K562 (cell line): ENCODE measurements around the gene CST3. TPM values are rescaled to one million over a fixed set of nuclear protein-coding genes. Genes with fewer than 3 reads are reported as not detected.

ENCODE experiments used
- ATAC-seq: fragments of 200-7000 bp; cut with Tn5 transposase; 3 replicates; pipeline ENCODE4 v1.9.1; 2020; ENCODE audit warnings: moderate library complexity
- BruUV-seq: library from RNA; stranded (reverse); fragments of 400-500 nt; replicated peaks from 2 replicates; lab custom pipeline; 2021; lab: Mats Ljungman, UMichigan
- CTCF ChIA-PET: fragments of 300-600 bp; formaldehyde crosslinking; extraction: SDS; loops from one replicate; lab custom pipeline; 2021; ENCODE audit warnings: low intra/inter-chr PET ratio; lab: Yijun Ruan, JAX
- POLR2A ChIA-PET: fragments of 300-600, 350-650 bp; sonication (Branson Sonifier 250); formaldehyde crosslinking; extraction: SDS; loops from one replicate; lab custom pipeline; 2021; ENCODE audit warnings: antibody characterized with exemption, inconsistent platforms; lab: Yijun Ruan, JAX
- DNase-seq, 4 experiments: peaks; one replicate each; pipeline versions ENCODE4 v3.0.0 to v3.0.0-alpha.2; 2011 to 2018; ENCODE audit warnings: low spot score in 3 of 4, mixed read lengths in 3 of 4; ENCODE audit errors: extremely low read depth in 1 of 4
- FAIRE-seq: peaks from 2 replicates; lab custom pipeline; 2011; peaks lifted over from hg19 to GRCh38; lab: Jason Lieb, UNC
- H2AFZ ChIP-seq: 2 replicates; pipeline ENCODE4 v1.6.0; 2011; ENCODE audit warnings: low read depth, low read length, control low read depth, inconsistent platforms
- H3K27ac ChIP-seq: fragments of 200-600 bp; 3 replicates; pipeline ENCODE4 v1.8.0; 2011; ENCODE audit warnings: low read depth, mild to moderate bottlenecking, control low read depth, inconsistent platforms, low read length, moderate library complexity, mixed read lengths; ENCODE audit errors: extremely low read depth
- H3K27me3 ChIP-seq, 2 experiments: fragments of 300-600 bp in 1 of 2; 2 replicates in 1 of 2; 3 replicates in 1 of 2; pipeline versions ENCODE4 v1.6.0 to v1.8.0; 2011; ENCODE audit warnings: inconsistent platforms in 2 of 2, low read length in 2 of 2, mild to moderate bottlenecking in 1 of 2, mixed read lengths in 1 of 2, moderate library complexity in 1 of 2; ENCODE audit not compliant: control insufficient read depth in 2 of 2, insufficient read depth in 2 of 2
- H3K36me3 ChIP-seq: fragments of 300-600 bp; 3 replicates; pipeline ENCODE4 v1.8.0; 2011; ENCODE audit warnings: mild to moderate bottlenecking, low read length, inconsistent platforms; ENCODE audit not compliant: control insufficient read depth, insufficient read depth
- H3K4me1 ChIP-seq, 2 experiments: fragments of 200-600 bp in 1 of 2; replicated peaks in 1 of 2; 2 replicates in 1 of 2; 3 replicates in 1 of 2; pipeline versions ENCODE4 v1.5.1 to v1.8.0; 2011; ENCODE audit warnings: inconsistent platforms in 2 of 2, low read length in 2 of 2, mild to moderate bottlenecking in 1 of 2, mixed read lengths in 1 of 2, moderate library complexity in 1 of 2; ENCODE audit not compliant: control insufficient read depth in 2 of 2, insufficient read depth in 2 of 2
- H3K4me2 ChIP-seq: 2 replicates; pipeline ENCODE4 v1.6.1; 2011; ENCODE audit warnings: low read length, control low read depth, inconsistent platforms, mixed read lengths; ENCODE audit not compliant: insufficient read depth
- H3K4me3 ChIP-seq: fragments of 200-600 bp; sonication (generic), shearing (Covaris generic); 2 replicates; pipeline ENCODE4 v1.5.1; 2016; ENCODE audit warnings: control low read depth, inconsistent platforms
- H3K79me2 ChIP-seq: fragments of 200-600 bp; 3 replicates; pipeline ENCODE4 v1.8.0; 2011; ENCODE audit warnings: low read length, inconsistent platforms; ENCODE audit not compliant: control insufficient read depth, insufficient read depth
- H3K9ac ChIP-seq, 2 experiments: 2 replicates each; pipeline versions ENCODE4 v1.6.0 to v1.6.1; 2011; ENCODE audit warnings: low read depth in 2 of 2, low read length in 2 of 2, control low read depth in 1 of 2, inconsistent platforms in 1 of 2, mild to moderate bottlenecking in 1 of 2, mixed read lengths in 1 of 2; ENCODE audit not compliant: insufficient read depth in 1 of 2
- H3K9me1 ChIP-seq: one replicate; pipeline ENCODE4 v1.6.0; 2011; ENCODE audit warnings: inconsistent platforms, mild to moderate bottlenecking, low read length, moderate library complexity; ENCODE audit not compliant: control insufficient read depth, insufficient read depth
- H3K9me3 ChIP-seq: replicated peaks from 2 replicates; pipeline ENCODE4 v1.5.1; 2011; ENCODE audit warnings: low read depth, low read length, inconsistent platforms; ENCODE audit not compliant: control insufficient read depth, insufficient read depth
- H4K20me1 ChIP-seq: replicated peaks from 2 replicates; pipeline ENCODE4 v1.6.1; 2011; ENCODE audit warnings: low read length, inconsistent platforms, mixed read lengths; ENCODE audit not compliant: control insufficient read depth, insufficient read depth
- MEF2D ChIP-seq: conservative IDR thresholded peaks from 2 replicates; pipeline ENCODE4 v1.6.1; 2016; ENCODE audit warnings: low read depth, missing genetic modification characterization, missing compliant biosample characterization
- RBM15 ChIP-seq: fragments of 200-400 bp; formaldehyde crosslinking; IDR thresholded peaks from 2 replicates; pipeline ENCODE4 v1.6.1; 2018; ENCODE audit warnings: mild to moderate bottlenecking, low read length, moderate library complexity; ENCODE audit not compliant: insufficient read depth
- RUNX1 ChIP-seq: sonication (generic); IDR thresholded peaks from 2 replicates; pipeline ENCODE4 v1.6.1; 2016; ENCODE audit warnings: antibody characterized with exemption, low read depth
- SPI1 ChIP-seq: IDR thresholded peaks from 2 replicates; pipeline ENCODE4 v1.6.1; 2011; ENCODE audit warnings: low read depth, low read length, control low read depth, borderline replicate concordance
- TBL1XR1 ChIP-seq, 2 experiments: IDR thresholded peaks; 2 replicates each; pipeline ENCODE4 v1.6.1; 2012; ENCODE audit warnings: improper control_type of control experiment in 2 of 2, low read length in 2 of 2, mild to moderate bottlenecking in 1 of 2
- ZNF668 ChIP-seq: fragments of 250-450 bp; sonication (Bioruptor Pico); IDR thresholded peaks from 2 replicates; pipeline ENCODE4 v1.8.0; 2022; ENCODE audit warnings: mild to moderate bottlenecking, inconsistent platforms
- ZNF75A ChIP-seq: fragments of 450-650 bp; formaldehyde crosslinking; IDR thresholded peaks from 2 replicates; pipeline ENCODE4 v1.4.0; 2020; ENCODE audit warnings: mild to moderate bottlenecking
- WGBS: fragments of 100-300 bp; shearing (Covaris generic); methylation state at CpG from one replicate; pipeline ENCODE4 v1.1.6; 2016; ENCODE audit warnings: low coverage, mixed read lengths; ENCODE audit not compliant: insufficient coverage; ENCODE audit errors: missing lambda C conversion rate; 5-methylcytosine and 5-hydroxymethylcytosine counted together
- in situ Hi-C: fragments of 300-500 bp; cut with MboI; formaldehyde crosslinking; loops from 4 replicates; pipeline ENCODE4 v1.15.0; 2018; ENCODE audit warnings: inconsistent platforms, mixed read lengths
- intact Hi-C: fragments of 100-400 bp; cut with micrococcal nuclease; formaldehyde crosslinking; loops from 2 replicates; pipeline ENCODE4 v1.14.2; 2022
- polyA plus RNA-seq, 8 experiments: library from polyadenylated mRNA; depleted of rRNA in 4 of 8; stranded (reverse) in 5 of 8; unstranded in 3 of 8; fragments of >200 nt; fragmentation: Nextera tagmentation in 2 of 8; fragmentation: Illumina TruSeq in 1 of 8; extraction: Ambion mirVana in 2 of 8; extraction: Trizol in 1 of 8; gene quantifications; 2 replicates each; pipeline versions ENCODE4 v1.2.1 to v1.2.3, GENCODE V29; 2011 to 2014; ENCODE audit warnings: inconsistent platforms in 1 of 8, missing spikeins in 1 of 8
- total RNA-seq, 7 experiments: library from RNA; depleted of rRNA in 6 of 7; stranded (reverse); fragments of >200 nt in 6 of 7; fragmentation: Illumina TruSeq in 2 of 7; extraction: Trizol in 2 of 7; gene quantifications; 2 replicates each; pipeline versions ENCODE4 v1.2.1 to v1.2.3, GENCODE V29; 2011 to 2021; ENCODE audit warnings: low replicate concordance in 1 of 7
- TF ChIP-seq, protein P1 (sequence below): IDR thresholded peaks from 2 replicates; pipeline ENCODE4 v1.6.1; 2016; ENCODE audit warnings: missing genetic modification characterization, missing compliant biosample characterization

Gene CST3
- total and polyA plus RNA-seq, 9 of the 15 experiments (the other 6 are each of a cell fraction or from before 2014, with no cell fraction given): 8.7 to 113 (median 48.5) TPM

DNA sequence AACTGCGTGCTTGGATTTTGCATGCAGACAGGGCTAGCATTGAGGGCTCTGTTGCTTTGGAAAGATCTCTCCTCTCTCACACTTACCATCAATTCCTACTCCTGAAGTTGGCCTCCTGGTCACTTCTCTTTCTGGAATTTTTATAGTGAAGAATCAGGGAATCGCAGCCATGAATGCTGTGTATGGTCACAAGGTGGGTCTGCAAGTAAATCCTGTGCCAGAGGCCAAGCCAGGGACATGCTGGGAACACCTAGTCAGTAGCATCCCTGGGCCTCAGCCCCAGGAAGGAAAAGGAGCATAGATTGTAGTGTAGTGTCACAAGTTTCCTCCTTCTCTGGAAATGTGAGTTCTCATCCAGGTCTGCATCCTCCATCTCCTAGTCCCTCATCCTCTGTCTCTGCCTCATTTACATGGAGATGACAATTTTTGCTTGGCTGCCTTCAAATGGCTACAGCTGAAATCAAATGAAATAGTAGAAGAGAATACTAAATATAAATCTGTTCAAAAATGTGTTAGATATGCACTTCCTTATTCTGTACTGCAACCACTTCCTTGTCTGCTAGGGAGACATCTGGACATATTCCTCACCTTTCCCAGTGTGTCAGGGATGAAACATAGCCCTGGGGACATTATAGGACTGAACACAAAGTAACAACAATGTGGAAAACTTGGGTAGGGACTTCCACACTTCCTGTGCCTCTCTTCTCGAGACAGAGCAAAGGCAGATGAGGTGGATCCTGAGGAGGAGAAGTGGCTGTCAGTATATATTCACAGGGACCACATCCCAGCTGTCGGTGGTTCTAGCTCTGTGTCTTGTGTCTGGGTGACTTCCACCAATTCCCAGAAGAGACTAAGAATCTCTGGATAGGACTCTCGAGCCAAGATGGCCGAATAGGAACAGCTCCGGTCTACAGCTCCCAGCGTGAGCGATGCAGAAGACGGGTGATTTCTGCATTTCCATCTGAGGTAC lies 49.0 kb downstream of the CST3 start:
- ChIA-PET POLR2A (no interaction called here), CTCF (no interaction called here)
- FAIRE-seq: no peak
- Histone ChIP-seq H3K4me1 (peaks cover 2% of the 10 kb centered on the region in 2 experiments; a peak in 2 of 5 replicates), H3K9me1 (no peaks in the 10 kb centered on the region), H2AFZ (peak overlapping the region; percentile 95), H4K20me1 (no peaks in the 10 kb centered on the region), H3K79me2 (no peaks in the 10 kb centered on the region), H3K27ac (no peak overlapping the region; the same call in 2 of the 3 replicates), H3K36me3 (no peaks in the 10 kb centered on the region), H3K9me3 (no peaks in the 10 kb centered on the region), H3K4me3 (no peak overlapping the region), H3K27me3 (no peaks in the 10 kb centered on the region), H3K4me2 (peak overlapping the region; percentile 62), H3K9ac (no peak overlapping the region)
- intact Hi-C loops (no loop called here), in situ Hi-C loops (no loop called here)
- TSS peak; percentile 87 for BruUV-seq
- 37% methylated on average over 5 of the region's 10 CpGs for WGBS
- DNase-seq: no peak
- ATAC-seq: peak; percentile 66
- TF ChIP-seq ZNF75A (CRISPR knock-in tag) (no peak), RUNX1 (no peak), TBL1XR1 (IDR thresholded peaks at IDR 0.05; ENCODE audit: low read length in 2 of 2) (no peak), SPI1 (peak; percentile 73; the same call in 1 of the 2 replicates), RBM15 (no peak), MEF2D (tag) (no peak), ZNF668 (CRISPR knock-in tag) (no peak)
- TF ChIP-seq, protein P1, sequence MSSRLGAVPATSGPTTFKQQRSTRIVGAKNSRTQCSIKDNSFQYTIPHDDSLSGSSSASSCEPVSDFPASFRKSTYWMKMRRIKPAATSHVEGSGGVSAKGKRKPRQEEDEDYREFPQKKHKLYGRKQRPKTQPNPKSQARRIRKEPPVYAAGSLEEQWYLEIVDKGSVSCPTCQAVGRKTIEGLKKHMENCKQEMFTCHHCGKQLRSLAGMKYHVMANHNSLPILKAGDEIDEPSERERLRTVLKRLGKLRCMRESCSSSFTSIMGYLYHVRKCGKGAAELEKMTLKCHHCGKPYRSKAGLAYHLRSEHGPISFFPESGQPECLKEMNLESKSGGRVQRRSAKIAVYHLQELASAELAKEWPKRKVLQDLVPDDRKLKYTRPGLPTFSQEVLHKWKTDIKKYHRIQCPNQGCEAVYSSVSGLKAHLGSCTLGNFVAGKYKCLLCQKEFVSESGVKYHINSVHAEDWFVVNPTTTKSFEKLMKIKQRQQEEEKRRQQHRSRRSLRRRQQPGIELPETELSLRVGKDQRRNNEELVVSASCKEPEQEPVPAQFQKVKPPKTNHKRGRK: no peak
